GM21381 (cell line): ENCODE data around the gene ICA1.
"Not testable (repeated sequence)": the region's sequence is repeated elsewhere in the genome, so short reads cannot be mapped to it uniquely, and the experiment has no call there.

Experiments
- ATAC-seq: cut with Tn5 transposase; IDR thresholded peaks from one replicate; pipeline ENCODE4 v1.9.1; 2021; ENCODE audit warnings: mild to moderate bottlenecking, moderate library complexity; ENCODE audit not compliant: unreplicated experiment

ICA1 gene

DNA sequence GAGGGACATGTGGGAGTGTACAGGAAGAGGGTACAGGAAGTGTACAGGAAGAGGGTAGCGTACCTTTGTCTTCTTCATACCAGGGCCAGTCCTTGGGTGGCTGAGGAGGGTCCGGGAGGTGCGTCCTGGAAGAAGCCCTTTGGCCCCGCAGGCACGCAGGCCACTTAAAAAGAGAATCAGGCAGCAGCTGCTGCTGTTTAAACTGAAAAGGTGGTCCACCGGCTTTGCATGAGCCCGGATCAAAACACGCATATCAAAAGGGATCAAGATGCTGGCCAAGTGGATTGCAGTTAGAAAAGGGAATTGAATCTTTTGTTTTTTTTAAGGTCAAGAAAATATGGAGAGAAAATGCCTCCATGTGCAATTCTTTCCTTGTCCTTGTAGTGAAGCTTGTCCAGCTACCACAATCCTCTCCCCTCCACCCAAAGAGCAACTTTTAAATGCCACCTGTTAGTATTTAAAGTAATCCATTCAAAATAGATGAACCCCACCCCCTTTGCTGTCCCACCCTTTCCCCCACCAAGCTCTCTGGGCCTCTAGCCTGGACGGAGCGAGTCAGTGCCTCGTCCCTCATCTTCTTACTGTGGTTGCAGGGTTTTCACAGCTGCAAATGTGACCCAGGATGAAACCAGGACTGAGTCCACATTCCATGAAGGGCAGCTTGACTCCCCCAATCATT lies 150.5 kb downstream of the ICA1 start:
- no peak for ATAC-seq

DNA sequence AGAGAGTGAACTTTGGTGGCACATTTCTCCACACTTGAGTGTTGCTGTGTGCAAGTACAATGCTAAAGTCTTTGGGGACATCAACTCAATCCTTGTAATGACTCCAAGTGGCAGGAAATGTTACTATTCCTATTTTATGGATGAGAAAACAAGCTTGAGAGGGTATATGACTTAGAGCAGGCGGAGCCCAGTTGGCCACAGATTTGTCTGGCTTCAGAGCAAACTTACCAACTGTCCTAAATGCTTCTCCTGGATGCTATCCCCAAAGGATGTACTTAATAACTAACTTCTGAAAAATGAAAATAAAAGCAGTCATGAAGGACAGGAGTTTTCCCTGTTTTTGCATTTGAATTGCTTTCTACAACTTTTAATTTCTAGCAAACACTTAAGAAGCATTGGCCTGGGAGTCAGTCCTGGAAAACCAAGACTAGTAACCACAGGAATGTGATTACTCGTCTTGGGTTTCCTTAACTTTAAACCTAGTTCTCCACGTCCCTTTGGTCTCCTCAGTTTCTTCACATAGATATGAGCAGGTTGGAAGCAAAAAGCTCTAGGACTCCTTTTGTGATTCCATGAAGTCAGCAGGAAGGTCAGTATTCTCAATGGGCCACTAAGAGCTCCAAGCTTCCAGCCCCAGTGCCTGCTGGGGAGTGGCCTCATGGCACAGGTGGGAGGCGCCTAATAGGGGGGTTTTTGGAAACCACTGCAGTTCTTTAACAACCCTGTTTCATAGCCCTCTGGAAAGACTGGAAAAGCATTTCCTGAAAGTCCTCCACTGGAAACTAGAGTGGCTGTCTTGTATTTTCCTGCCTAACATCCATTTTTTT lies 152.6 kb downstream of the ICA1 start:
- no peak for ATAC-seq

DNA sequence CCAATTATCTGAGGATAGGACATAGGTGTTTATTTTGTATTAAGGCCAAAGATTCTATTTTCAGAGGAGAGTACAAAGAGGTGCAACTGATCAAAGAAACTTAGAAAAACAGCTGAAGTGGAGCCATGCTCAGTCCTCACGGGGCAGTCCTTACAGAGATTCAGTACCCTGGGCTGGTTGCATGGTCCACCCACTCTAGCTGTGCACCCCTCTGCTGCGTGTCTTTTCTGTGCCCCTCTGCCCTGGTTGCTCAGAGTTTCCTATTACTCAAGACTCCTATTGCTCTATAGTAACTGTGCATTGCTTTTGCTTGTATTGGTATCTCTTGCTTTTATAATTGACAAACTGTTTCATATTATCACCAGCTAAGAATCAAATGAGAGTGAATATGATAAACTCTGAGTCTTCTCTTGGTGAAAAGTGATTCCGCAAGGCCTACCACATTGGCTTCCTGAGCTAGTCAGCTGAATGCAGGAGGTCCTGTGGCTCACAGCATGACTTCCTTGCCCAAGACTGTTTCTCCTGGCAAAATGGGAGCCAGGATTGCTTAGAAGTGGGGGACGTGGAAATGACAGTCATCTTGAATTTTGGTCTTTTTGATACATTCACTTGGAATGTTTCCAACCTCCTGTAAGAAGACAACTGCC lies 156.4 kb downstream of the ICA1 start:
- ATAC-seq, result no peak

DNA sequence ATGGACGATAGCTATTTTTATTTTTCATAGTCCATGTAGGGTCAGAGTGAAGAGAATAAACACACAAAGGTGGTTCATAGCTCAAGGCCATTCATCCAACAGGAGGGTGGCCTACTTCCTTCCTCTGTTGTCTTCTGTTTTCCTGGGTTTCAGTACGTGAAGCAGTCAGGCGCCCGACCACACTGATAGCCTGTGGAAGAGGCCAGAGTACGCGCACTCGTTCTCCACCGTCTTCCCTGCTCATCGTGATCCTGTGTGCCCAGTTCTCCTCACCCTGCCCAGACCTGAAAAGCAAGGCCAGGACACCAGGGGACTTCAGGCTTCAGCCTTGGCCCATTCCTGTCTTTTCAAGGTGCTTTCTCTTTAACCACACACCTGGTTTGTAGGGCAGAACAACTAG lies 158.7 kb downstream of the ICA1 start:
- ATAC-seq, result no peak

DNA sequence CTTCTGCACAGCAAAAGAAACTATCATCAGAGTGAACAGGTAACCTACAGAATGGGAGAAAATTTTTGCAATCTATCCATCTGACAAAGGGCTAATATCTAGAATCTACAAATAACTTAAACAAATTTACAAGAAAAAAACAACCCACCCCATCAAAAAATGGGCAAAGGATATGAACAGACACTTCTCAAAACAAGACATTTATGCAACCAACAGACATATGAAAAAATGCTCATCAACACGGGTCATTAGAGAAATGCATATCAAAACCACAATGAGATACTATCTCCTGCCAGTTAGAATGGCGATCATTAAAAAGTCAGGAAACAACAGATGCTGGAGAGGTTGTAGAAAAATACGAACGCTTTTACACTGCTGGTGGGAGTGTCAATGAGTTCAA lies 160.7 kb downstream of the ICA1 start:
- ATAC-seq, result not testable (repeated sequence)

DNA sequence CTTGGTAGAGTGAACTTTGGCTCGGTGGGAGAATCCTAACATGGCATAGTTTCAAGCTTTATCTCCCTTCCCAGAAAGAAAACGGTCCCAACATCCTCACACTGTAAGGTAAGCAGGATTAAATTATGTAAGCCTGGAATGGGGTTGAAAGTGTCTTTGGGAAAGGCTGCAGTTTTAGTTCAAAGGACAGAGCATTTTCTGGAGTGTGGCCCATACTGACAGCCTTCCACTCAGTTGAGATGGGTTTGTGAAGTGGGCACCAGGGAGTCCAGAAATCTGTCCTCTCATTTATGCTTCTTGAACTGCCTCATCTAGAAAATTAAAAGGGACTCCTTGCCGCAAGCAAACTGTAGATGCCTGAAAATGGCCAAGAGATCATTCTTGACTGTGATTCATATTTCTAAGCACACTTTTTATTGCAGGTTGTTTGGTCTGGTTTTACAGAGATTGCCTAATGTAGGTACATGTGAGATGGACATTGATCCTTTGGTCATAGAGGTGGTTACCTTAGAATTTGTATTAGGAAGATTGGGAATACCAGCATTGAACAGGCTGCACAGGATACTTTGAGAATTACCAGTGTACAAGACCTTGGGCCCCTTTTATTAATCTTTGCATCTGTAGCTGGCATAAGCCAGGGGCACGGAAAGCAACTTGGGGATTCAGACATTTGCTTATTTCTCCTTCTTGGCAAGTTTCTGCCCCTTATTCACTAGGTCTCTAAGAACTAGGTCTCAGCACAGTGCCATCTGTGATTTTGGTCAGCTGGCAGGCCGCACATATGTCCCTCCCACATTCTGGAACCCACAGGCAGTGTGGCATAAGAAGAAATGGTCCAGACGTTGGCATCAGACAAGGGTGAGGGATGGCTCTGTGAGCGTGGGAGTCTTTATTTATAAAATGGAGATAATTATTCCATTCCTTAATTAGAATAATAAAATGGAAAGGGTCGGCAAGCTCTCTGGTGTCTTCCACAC lies 167.5 kb downstream of the ICA1 start:
- ATAC-seq, result no peak

DNA sequence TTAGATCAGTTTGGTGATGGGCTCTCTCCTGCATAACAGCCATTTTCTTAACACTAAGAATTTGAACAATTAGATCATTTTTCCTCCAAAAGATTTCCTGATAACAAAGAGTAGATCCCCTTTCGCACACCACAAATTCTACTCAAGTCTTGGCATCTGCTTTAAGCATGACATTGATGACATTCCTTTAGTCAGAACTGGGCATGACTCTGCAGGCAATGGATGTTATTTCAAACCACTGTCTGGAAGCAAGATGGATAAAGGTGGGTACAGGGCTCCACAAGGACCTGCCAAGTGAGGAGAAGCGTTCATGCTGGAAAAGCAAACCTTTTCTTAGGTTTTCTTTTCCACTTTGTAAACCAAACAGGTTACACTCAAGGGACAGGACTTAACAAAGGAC lies 169.8 kb downstream of the ICA1 start:
- ATAC-seq, result no peak

DNA sequence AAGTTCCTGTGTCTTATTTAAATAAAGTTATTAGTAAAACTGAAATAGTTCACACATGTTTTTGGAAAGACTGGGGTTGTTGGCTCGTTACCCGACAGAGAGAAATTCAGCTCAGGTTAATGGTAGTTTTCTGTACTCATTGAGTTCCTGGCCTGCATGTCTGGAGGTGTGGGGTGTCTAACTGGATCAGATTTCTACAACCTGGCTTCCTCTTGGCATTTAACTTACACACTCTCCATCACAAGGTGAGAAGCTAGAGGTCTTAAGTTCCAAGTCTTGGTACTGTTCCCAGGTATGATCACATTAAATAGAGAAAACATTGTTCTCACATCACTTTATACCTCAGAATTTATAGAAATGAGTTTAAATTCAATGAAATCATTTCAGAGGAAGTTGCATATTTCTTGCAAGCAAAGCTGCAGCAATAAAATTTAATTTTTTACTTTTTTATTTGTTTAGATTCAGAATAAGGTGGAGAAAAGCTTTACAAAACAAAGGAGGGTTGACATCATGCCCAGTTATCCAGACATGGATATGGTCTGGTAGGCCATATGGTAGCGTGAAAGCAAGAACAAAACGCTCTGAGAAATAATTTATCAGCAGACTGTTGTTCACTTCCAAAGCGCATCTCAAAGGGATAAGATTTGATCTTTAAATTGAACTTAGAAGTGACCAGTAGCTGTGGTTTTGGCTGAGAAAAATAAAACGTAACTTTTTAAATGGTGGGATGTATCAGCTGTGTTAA lies 172.8 kb downstream of the ICA1 start:
- ATAC-seq, result no peak

DNA sequence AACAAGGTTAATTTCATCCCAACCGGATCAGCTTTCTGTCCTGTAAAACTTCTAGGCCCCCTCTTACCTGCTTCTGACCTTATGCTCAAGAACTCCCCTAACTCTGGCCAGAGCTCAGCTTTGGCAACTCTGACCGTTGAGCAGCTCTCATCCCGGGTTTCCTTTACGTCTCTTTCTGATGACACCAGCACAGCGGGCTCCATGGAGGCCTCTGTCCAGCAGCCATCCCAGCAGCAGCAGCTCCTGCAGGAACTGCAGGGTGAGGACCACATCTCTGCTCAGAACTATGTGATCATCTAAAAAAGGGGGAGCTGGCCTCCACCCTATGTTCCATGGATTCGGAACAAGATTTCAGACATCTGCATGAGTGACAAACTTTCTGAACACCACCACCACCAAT lies 175.7 kb downstream of the ICA1 start:
- no peak for ATAC-seq

DNA sequence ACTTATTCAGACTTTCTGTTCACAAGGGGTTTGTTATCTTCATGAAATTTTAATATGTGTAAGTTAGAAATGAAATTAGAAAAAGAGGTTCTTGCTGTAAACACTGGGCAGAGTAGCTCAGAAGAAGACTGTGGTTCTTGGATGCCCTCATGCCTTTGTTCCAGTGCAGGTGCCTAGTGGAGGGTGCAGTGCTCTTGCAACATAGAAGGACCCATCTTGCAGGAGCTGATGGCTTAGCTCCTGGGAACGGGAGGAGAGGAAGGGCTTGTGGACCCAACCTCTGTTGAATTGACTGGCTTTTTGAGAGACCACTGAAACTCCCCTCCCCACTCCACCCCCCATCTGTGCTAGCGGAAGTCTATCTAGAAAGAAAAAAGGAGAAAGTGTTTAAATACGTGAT lies 176.5 kb downstream of the ICA1 start:
- ATAC-seq, result no peak

DNA sequence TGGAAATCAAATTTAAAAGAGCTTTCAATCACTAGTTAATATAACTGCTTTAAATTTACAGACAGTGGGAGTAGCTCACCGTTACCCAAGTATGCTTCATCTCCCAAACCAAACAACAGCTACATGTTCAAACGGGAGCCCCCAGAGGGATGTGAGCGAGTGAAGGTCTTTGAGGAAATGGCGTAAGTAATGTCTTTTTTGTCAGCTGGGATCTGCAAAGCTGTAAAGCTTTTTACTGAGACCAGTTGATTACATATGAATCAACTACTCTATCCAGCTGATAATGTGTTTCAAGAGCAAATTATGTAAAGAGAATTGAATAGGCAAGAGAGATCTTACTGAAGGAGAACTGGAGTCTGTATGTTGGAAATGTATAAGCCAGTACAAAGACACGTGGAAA lies 177.1 kb downstream of the ICA1 start:
- no peak for ATAC-seq

DNA sequence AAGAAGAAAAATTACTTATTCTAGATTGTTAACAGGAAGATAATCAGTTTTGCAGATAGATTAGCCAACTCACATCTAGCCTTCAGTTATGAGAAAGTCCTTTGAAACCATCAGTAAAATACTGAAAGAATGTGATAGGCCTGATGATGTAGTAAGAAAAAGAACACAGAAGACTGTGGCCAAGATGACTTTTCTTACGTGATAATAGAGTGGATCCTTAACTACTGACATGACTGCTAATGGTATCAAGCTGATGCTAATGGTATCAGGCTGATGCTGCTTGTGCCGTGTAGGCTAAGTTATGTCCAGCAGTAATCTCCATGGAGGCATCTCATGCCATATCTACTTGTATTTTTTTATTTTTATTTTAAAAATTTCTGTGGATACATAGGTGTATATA lies 179.2 kb downstream of the ICA1 start:
- ATAC-seq, result no peak

DNA sequence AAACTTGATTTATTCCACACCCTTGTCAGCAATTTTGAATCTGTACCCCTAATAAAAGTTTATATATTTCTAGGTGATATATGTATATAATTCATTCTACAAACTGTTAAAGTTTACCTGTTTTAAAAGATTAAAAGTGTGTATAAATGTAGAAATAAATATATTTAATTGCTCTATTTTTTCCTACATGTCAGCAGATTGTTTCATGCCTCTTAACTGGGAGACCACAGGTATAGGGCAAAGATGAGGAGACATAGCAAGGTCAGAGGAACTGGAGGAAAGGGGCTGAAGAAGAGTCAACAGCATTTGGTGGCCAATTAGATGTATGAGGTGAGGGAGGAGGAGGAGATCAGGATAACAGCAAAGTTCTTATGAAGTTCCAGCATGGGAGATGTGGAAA lies 183.5 kb downstream of the ICA1 start:
- ATAC-seq, result no peak

DNA sequence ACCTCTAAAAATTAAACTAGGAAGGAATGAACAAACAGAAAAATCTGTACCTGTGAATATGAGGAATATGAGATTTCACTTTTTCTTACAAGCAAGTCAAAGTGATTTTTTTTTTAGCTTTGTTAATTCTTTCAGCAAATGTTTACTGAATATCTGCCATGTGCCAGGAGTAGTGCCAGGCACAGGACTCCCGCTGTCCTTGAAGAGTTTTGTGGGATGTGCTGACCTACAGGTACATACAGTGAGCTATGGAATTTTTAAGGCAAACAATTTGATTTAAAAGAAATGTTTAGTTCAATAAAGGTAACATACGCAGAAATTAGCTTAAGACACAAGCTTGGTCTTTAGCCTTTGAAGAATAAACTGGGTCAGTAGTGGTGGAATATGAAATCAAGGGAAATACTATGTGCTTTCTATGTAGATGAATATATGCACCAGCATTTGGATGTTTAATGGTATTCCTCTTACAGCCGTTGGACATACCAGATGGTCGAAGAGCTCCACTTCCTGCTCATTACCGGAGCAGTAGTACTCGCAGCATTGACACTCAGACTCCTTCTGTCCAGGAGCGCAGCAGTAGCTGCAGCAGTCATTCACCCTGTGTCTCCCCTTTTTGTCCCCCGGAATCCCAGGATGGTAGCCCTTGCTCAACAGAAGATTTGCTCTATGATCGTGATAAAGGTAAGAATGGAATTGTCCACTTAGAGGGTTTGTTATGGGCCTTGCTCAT lies 191.4 kb downstream of the ICA1 start:
- no peak for ATAC-seq

DNA sequence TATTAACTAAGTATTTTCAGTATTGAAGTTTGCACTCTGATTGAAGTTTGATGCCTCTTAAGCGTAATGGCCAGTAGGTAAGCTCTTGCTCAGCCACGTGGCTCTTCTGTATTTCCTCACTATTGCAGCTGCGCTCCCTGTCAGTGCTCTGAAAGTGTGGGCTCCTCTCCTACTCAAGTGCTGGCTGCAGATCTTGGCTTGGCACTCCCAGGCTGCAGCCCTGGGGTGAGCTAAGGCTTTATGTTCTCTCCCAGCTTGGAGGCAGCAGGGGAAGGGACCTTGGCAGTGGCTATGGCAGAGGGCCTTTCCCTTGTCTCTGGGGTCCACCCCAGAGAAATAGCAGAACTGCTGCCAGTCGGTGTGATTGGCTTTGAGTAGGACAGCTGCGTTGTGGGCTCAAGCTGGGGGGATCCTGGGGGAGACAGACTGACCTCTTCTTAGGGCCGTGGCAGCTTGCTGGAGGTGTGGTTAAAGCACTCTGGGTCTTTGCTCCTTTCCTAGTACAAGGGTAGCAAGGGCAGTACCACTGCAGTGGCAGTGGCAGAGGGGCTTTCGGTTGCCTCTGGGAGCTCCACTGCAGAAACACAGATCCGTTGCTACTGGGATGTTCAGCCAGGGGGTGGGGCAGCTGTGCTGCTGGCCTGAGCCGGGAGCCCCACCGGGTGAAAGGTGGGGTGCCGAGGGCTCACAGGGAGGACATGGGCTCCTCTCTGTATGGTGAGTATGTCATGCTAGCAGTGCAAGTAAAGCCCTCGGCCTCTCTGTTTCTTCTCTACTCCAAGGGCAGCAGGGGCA lies 192.9 kb downstream of the ICA1 start:
- ATAC-seq, result no peak

DNA sequence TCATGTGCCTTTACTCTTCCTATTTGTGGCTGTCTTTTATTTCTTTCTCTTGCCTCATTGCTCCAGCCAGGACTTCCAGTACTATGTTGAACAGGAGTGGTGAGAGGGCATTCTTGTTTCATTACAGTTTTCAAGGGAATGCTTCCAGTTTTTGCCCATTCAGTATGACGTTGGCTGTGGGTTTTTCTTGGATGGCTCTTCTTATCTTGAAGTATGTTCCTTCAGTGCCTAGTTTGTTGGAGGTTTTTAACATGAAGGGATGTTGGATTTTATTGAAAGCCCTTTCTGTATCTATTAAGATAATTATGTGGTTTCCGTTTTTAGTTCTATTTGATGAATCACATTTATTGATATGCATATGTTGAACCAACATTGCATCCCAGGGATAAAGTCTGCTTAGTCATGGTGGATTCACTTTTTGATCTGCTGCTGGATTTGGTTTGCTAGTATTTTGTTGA lies 196.6 kb downstream of the ICA1 start:
- no peak for ATAC-seq

DNA sequence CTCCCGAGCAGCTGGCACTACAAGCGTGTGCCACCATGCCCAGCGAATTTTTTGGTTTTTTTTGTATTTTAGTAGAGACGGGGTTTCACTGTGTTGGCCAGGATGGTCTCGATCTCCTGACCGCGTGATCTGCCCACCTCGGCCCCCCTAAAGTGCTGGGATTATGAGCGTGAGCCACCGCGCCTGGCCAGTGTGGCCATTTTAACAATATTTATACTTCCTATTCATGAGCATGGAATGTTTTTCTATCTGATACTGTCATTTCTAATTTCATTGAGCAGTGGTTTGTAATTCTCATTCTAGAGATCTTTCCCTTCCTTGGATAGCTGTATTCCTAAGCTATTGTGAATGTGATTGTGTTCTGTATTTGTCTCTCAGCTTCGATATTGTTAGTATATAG lies 197.1 kb downstream of the ICA1 start:
- ATAC-seq, result no peak

DNA sequence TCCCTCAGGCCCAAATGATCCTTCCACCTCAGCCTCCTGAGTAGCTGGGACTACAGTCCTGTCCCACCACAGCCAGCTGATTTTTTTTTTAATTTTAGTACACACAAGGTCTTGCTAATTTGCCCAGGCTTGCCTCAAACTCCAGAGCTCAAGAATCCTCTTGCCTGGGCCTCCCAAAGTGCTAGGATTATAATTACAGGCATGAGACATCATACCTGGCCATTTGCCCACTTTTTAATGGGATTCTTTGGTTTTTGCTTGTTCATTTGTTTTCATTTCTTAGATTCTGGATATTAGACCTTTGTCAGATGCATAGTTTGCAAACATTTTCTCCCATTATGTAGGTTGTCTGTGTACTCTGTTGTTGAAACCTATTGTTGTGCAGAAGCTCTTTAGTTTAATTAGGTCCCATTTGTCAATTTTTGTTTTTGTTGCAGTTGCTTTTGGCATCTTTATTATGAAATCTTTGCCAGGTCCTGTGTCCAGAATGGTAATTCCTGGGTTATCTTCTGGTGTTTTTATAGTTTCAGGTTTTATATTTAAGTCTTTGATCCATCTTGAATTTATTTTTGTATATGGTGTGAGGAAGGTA lies 198.2 kb downstream of the ICA1 start:
- no peak for ATAC-seq
